Uterus (tissue), 2 donors: ENCODE data around the gene PRKAR1B.

Experiments
- CTCF ChIP-seq, 4 experiments: fragments of 200-600 bp in 2 of 4; fragments of 450-650 bp in 2 of 4; sonication (generic) in 2 of 4; IDR thresholded peaks; one replicate each; pipeline ENCODE4 v1.5.1; 2016 to 2019; ENCODE audit warnings: antibody characterized with exemption in 4 of 4, mild to moderate bottlenecking in 2 of 4, moderate library complexity in 1 of 4
- POLR2A ChIP-seq, 2 donors: fragments of 450-650 bp; IDR thresholded peaks; one replicate each; pipeline ENCODE4 v1.6.1; 2016; ENCODE audit warnings: antibody characterized with exemption in 2 of 2, mild to moderate bottlenecking in 1 of 2, moderate library complexity in 1 of 2

GRCh38 chr7:655758-656157, 71.3 kb downstream of the PRKAR1B start:
- TF ChIP-seq CTCF (IDR thresholded peaks at IDR 0.05) (no peak), POLR2A (IDR thresholded peaks at IDR 0.05) (no peak)
